H1 (cell line): ENCODE data around the gene GTF2B. TPM values are rescaled to one million over a fixed set of nuclear protein-coding genes. Genes with fewer than 3 reads are reported as not detected.
"Not testable (repeated sequence)": the region's sequence is repeated elsewhere in the genome, so short reads cannot be mapped to it uniquely, and the experiment has no call there.

ENCODE experiments used
- CTCF ChIA-PET: fragments of 300-600 bp; sonication (Branson Sonifier 250); formaldehyde crosslinking; loops from one replicate; lab custom pipeline; 2021; ENCODE audit not compliant: partially characterized antibody; lab: Charles Lee
- POLR2A ChIA-PET: fragments of 300-600 bp; sonication (Branson Sonifier 250); formaldehyde crosslinking; loops from one replicate; lab custom pipeline; 2021; ENCODE audit warnings: inconsistent platforms; ENCODE audit not compliant: partially characterized antibody; lab: Charles Lee
- DNase-seq, 2 experiments: peaks; one replicate each; pipeline versions ENCODE4 v3.0.0 to v3.0.0-alpha.2; 2010 to 2022; ENCODE audit warnings: low spot score in 2 of 2, low read depth in 1 of 2, mixed read lengths in 1 of 2
- FAIRE-seq: peaks from 2 replicates; lab custom pipeline; 2011; peaks lifted over from hg19 to GRCh38; lab: Jason Lieb, UNC
- H2AFZ ChIP-seq: 2 replicates; pipeline ENCODE4 v1.8.1; 2012; ENCODE audit warnings: low read length, inconsistent platforms
- H2AK5ac ChIP-seq: 2 replicates; pipeline ENCODE4 v1.6.1; 2013; ENCODE audit warnings: low read depth, low read length
- H2BK120ac ChIP-seq: replicated peaks from 2 replicates; pipeline ENCODE3; 2013; ENCODE audit warnings: low read depth, low read length, inconsistent platforms
- H2BK12ac ChIP-seq: 2 replicates; pipeline ENCODE4 v1.6.1; 2013; ENCODE audit warnings: low read depth, low read length
- H2BK15ac ChIP-seq: 2 replicates; pipeline ENCODE4 v1.6.1; 2013; ENCODE audit warnings: low read length
- H2BK20ac ChIP-seq: 2 replicates; pipeline ENCODE4 v1.6.1; 2013; ENCODE audit warnings: low read length
- H2BK5ac ChIP-seq: 2 replicates; pipeline ENCODE4 v1.6.1; 2013; ENCODE audit warnings: low read depth, low read length
- H3K14ac ChIP-seq: 2 replicates; pipeline ENCODE4 v1.6.1; 2013; ENCODE audit warnings: inconsistent platforms; ENCODE audit not compliant: insufficient read length
- H3K18ac ChIP-seq: 2 replicates; pipeline ENCODE4 v1.6.1; 2013; ENCODE audit warnings: low read length; ENCODE audit errors: extremely low read depth
- H3K23ac ChIP-seq: 2 replicates; pipeline ENCODE4 v1.6.1; 2013; ENCODE audit warnings: inconsistent platforms; ENCODE audit not compliant: insufficient read length
- H3K23me2 ChIP-seq: 2 replicates; pipeline ENCODE4 v1.6.1; 2013; ENCODE audit warnings: low read depth, low read length
- H3K27ac ChIP-seq: 2 replicates; pipeline ENCODE4 v1.6.1; 2011; ENCODE audit warnings: low read depth, low read length, inconsistent platforms
- H3K27me3 ChIP-seq, 4 experiments: replicated peaks in 1 of 4; 1 replicate in 1 of 4; 2 replicates in 3 of 4; pipeline versions ENCODE4 v1.6.1 to v1.8.1; 2011 to 2013; ENCODE audit warnings: low read length in 3 of 4, mild to moderate bottlenecking in 3 of 4, inconsistent platforms in 2 of 4, mixed read lengths in 2 of 4, moderate library complexity in 1 of 4; ENCODE audit not compliant: control insufficient read depth in 3 of 4, insufficient read depth in 3 of 4; ENCODE audit errors: extremely low read depth in 1 of 4
- H3K36me3 ChIP-seq, 4 experiments: 2 replicates each; pipeline versions ENCODE4 v1.6.1 to v1.8.1; 2011 to 2013; ENCODE audit warnings: mild to moderate bottlenecking in 4 of 4, low read length in 3 of 4, moderate library complexity in 2 of 4, control low read depth in 1 of 4, inconsistent platforms in 1 of 4; ENCODE audit not compliant: insufficient read depth in 4 of 4, control insufficient read depth in 2 of 4
- H3K4ac ChIP-seq: replicated peaks from 2 replicates; pipeline ENCODE3; 2013; ENCODE audit warnings: low read length, low read depth, mixed read lengths, inconsistent platforms; ENCODE audit not compliant: insufficient read length
- H3K4me1 ChIP-seq, 4 experiments: replicated peaks in 1 of 4; 1 replicate in 1 of 4; 2 replicates in 3 of 4; pipeline versions ENCODE4 v1.6.1 to v1.8.1; 2011 to 2013; ENCODE audit warnings: low read length in 3 of 4, inconsistent platforms in 2 of 4, mixed read lengths in 1 of 4; ENCODE audit not compliant: insufficient read depth in 4 of 4, control insufficient read depth in 3 of 4
- H3K4me2 ChIP-seq, 2 experiments: 2 replicates each; pipeline versions ENCODE4 v1.6.1 to v1.8.1; 2011 to 2013; ENCODE audit warnings: low read depth in 2 of 2, low read length in 2 of 2, control low read depth in 1 of 2, inconsistent platforms in 1 of 2, mild to moderate bottlenecking in 1 of 2; ENCODE audit not compliant: insufficient read depth in 1 of 2
- H3K4me3 ChIP-seq, 4 experiments: fragments of 200-600, 300-600 bp in 1 of 4; sonication (generic), shearing (Covaris generic), sonication (Bioruptor Twin) in 1 of 4; 2 replicates each; pipeline versions ENCODE4 v1.5.1 to v1.8.1; 2011 to 2016; ENCODE audit warnings: low read length in 4 of 4, low read depth in 3 of 4, control low read depth in 2 of 4, inconsistent platforms in 2 of 4, mild to moderate bottlenecking in 2 of 4, mixed read lengths in 1 of 4, moderate library complexity in 1 of 4; ENCODE audit not compliant: insufficient read depth in 2 of 4; ENCODE audit errors: extremely low read depth in 1 of 4
- H3K56ac ChIP-seq: replicated peaks from 2 replicates; pipeline ENCODE3; 2013; ENCODE audit warnings: low read depth, mild to moderate bottlenecking, mixed read lengths, low read length, inconsistent platforms; ENCODE audit not compliant: insufficient read length
- H3K79me1 ChIP-seq: 2 replicates; pipeline ENCODE4 v1.6.1; 2013; ENCODE audit warnings: low read depth, low read length, control low read depth
- H3K79me2 ChIP-seq, 2 experiments: 2 replicates each; pipeline versions ENCODE4 v1.6.1 to v1.8.1; 2012 to 2013; ENCODE audit warnings: low read length in 2 of 2, mild to moderate bottlenecking in 2 of 2, inconsistent platforms in 1 of 2; ENCODE audit not compliant: insufficient read depth in 2 of 2, control insufficient read depth in 1 of 2
- H3K9ac ChIP-seq, 4 experiments: replicated peaks in 1 of 4; 1 replicate in 1 of 4; 2 replicates in 3 of 4; pipeline versions ENCODE4 v1.6.1 to v1.8.1; 2011 to 2013; ENCODE audit warnings: low read depth in 3 of 4, low read length in 3 of 4, control low read depth in 2 of 4, mild to moderate bottlenecking in 2 of 4, moderate library complexity in 2 of 4, inconsistent platforms in 1 of 4; ENCODE audit errors: extremely low read depth in 1 of 4
- H3K9me3 ChIP-seq, 2 experiments: 2 replicates each; pipeline versions ENCODE4 v1.6.1 to v1.8.1; 2012 to 2013; ENCODE audit warnings: mild to moderate bottlenecking in 2 of 2, moderate library complexity in 2 of 2, control low read depth in 1 of 2, inconsistent platforms in 1 of 2, low read depth in 1 of 2, low read length in 1 of 2, mixed read lengths in 1 of 2; ENCODE audit not compliant: insufficient read depth in 2 of 2
- H4K20me1 ChIP-seq, 2 experiments: replicated peaks in 1 of 2; 2 replicates each; pipeline versions ENCODE3 to v1.8.1; 2011 to 2013; ENCODE audit warnings: inconsistent platforms in 2 of 2, low read length in 2 of 2, mild to moderate bottlenecking in 1 of 2; ENCODE audit not compliant: insufficient read depth in 2 of 2, control insufficient read depth in 1 of 2
- H4K5ac ChIP-seq: 2 replicates; pipeline ENCODE4 v1.6.1; 2013; ENCODE audit warnings: low read length, low read depth, mixed read lengths, inconsistent platforms; ENCODE audit not compliant: insufficient read length
- H4K8ac ChIP-seq: 2 replicates; pipeline ENCODE4 v1.8.0; 2013; ENCODE audit warnings: mild to moderate bottlenecking, moderate library complexity, low read length, inconsistent platforms; ENCODE audit not compliant: insufficient read depth; ENCODE audit errors: extremely low read depth
- H4K91ac ChIP-seq: replicated peaks from 2 replicates; pipeline ENCODE3; 2013; ENCODE audit warnings: low read length, mixed read lengths, inconsistent platforms; ENCODE audit not compliant: insufficient read length
- KDM5A ChIP-seq: fragments of 200-600 bp; IDR thresholded peaks from 2 replicates; pipeline ENCODE4 v1.7.1; 2012; ENCODE audit warnings: mild to moderate bottlenecking, low read length, inconsistent platforms, mixed read lengths
- TAF1 ChIP-seq: IDR thresholded peaks from 2 replicates; pipeline ENCODE4 v1.6.1; 2011; ENCODE audit warnings: mild to moderate bottlenecking, low read depth, low read length
- TAF7 ChIP-seq: optimal IDR thresholded peaks from 2 replicates; pipeline ENCODE3; 2011; ENCODE audit warnings: low read depth, mild to moderate bottlenecking, inconsistent platforms, low read length, moderate library complexity, borderline replicate concordance
- WGBS, 2 experiments: shearing (Covaris generic) in 1 of 2; methylation state at CpG; one replicate each; pipeline versions ENCODE4 v1.1.6 to v1.1.7; 2013 to 2015; ENCODE audit warnings: low lambda C conversion rate in 2 of 2, mixed read lengths in 2 of 2, inconsistent platforms in 1 of 2, low coverage in 1 of 2, missing lambda C conversion rate in 1 of 2; ENCODE audit not compliant: insufficient replicate concordance in 2 of 2, insufficient coverage in 1 of 2, insufficient read length in 1 of 2; ENCODE audit errors: extremely low coverage in 1 of 2, missing lambda C conversion rate in 1 of 2; 5-methylcytosine and 5-hydroxymethylcytosine counted together
- polyA plus RNA-seq, 7 experiments: library from polyadenylated mRNA; depleted of rRNA in 3 of 7; stranded (reverse) in 5 of 7; unstranded in 2 of 7; fragments of >200 nt in 5 of 7; fragments of 200-250 nt in 2 of 7; gene quantifications; 1 replicate in 5 of 7; 2 replicates in 1 of 7; 4 replicates in 1 of 7; pipeline versions ENCODE4 v1.2.1 to v1.2.3, GENCODE V29; 2011 to 2013; ENCODE audit warnings: missing spikeins in 2 of 7, mixed read lengths in 2 of 7
- total RNA-seq: library from RNA; stranded (reverse); fragmentation: NEBNext Ultra II Directional; extraction: Animal tissue kit (Norgen Biotek cat#: 25700); gene quantifications from 2 replicates; pipeline ENCODE4 v1.2.1, GENCODE V29; 2021
- TF ChIP-seq, protein P1 (sequence below): IDR thresholded peaks from 2 replicates; pipeline ENCODE4 v1.6.1; 2012; ENCODE audit warnings: inconsistent platforms

The GTF2B gene
- total and polyA plus RNA-seq, 2 of the 8 experiments (the other 6 are each of a cell fraction or from before 2014, with no cell fraction given) = 14.9 to 15.6 TPM

DNA sequence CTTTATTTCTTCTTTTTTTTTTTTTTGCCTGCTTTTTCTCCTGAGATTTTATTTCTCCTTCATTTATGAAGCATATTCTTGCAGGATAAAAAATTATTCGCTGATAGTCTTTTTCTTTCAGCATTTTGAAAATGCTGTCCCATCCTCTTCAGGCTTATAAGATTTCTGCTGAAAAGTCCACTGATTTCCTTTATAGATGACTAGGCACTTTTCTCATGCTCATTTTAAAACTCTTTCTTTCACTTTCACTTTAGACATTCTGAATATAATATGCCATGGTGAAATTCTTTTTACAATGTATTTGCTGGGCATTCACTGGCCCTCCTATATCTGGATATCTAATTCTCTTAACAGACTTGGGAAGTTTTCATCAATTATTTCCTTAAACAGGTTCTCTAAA is 25.5 kb upstream of the GTF2B start (continued):
- TF ChIP-seq TAF1 (no peak), KDM5A (no peak), TAF7 (no peak)
- TF ChIP-seq, protein P1, sequence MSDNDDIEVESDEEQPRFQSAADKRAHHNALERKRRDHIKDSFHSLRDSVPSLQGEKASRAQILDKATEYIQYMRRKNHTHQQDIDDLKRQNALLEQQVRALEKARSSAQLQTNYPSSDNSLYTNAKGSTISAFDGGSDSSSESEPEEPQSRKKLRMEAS = no peak

DNA sequence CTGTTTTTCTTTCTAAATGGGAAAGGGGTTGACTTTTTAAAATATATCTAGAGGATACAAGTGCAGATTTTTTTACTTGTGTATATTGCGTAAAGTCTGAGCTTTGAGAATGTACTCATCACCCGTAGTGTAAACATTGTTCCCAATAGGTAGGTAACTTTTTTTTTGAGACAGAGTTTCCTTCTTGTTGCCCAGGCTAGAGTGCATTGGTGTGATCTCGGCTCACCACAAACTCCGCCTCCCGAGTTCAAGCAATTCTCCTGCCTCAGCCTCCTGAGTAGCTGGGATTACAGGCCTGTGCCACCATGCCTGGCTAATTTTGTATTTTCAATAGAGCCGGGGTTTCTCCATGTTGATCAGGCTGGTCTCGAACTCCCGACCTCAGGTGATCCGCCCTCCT is 20.4 kb upstream of the GTF2B start:
- WGBS, 2 experiments = 94% methylated on average over 9 of the region's 9 CpGs; no CpG with 5 or more reads in 1 of the 2 experiments
- H2BK12ac ChIP-seq, H3K4ac ChIP-seq: not testable (repeated sequence)

More for the DNA sequence above, 20.4 kb upstream of the GTF2B start:
- H3K14ac ChIP-seq, H3K4me3 ChIP-seq, H3K23ac ChIP-seq, H2AK5ac ChIP-seq, FAIRE-seq, DNase-seq, H3K9me3 ChIP-seq, H3K27ac ChIP-seq, POLR2A ChIA-PET, H4K91ac ChIP-seq, H3K56ac ChIP-seq, H4K20me1 ChIP-seq, H2BK5ac ChIP-seq, H4K5ac ChIP-seq, H3K18ac ChIP-seq, H3K27me3 ChIP-seq, H3K23me2 ChIP-seq, H3K9ac ChIP-seq, H3K79me1 ChIP-seq, H3K4me1 ChIP-seq, H3K79me2 ChIP-seq, H2BK15ac ChIP-seq, H2BK20ac ChIP-seq, H3K36me3 ChIP-seq, H2BK120ac ChIP-seq, H2AFZ ChIP-seq, H4K8ac ChIP-seq, H3K4me2 ChIP-seq: not testable (repeated sequence)
- CTCF ChIA-PET = interaction anchor here (1.1 kb wide), 1 partner anchor 175 kb away, joined by 3 read pairs; no protein-coding TSS in a partner anchor
